Skin of body (tissue), 2 donors: ENCODE data around the gene PLCB1. TPM values are rescaled to one million over a fixed set of nuclear protein-coding genes. Genes with fewer than 3 reads are reported as not detected.

Experiments
- DNase-seq: peaks from one replicate; lab custom pipeline; 2025; lab: John Stamatoyannopoulos, UW
- total RNA-seq: library from RNA; depleted of rRNA; stranded (reverse); fragments of >200 nt; gene quantifications from one replicate; pipeline ENCODE4 v1.2.3, GENCODE V29; 2014

Gene PLCB1
- total RNA-seq, 1 donor from 2014 or later, result 23.8 TPM

DNA sequence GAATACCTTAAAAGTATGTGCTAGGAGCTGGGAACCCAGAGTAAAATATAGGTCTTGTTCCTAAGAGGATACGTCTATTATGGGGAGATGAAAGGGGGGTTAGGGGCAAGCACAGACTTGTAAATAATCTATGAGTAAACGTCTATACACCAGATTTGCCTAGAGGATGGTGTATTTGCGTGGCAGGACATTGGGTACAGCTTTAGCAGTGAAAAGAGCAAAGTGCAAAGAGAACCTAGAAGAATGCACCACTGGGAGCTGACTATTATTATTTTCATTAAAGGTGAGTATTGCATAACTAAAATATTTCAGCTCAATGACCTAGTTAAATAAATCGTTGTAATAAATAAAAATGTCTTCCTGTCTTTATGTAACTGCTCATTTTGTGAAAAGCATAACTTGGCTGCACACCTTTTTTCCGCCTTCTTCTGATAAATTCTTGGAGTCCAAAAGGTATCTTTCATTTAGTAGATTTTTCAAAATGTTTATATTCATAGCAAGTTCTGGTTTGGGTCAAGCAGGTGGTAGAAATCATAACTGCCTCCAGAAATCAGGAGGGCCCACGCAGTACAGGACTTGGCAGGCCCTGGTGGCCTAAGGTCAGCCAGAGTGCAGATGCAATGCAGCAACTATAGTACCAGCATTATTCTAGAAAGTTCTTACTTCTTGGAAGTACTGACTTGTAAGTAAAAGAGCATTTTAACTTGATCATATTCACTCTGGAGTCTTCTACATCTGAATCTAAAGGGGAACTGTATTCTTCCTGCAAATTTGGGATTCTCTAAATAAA lies 357.2 kb downstream of the PLCB1 start:
- DNase-seq, result no peak

DNA sequence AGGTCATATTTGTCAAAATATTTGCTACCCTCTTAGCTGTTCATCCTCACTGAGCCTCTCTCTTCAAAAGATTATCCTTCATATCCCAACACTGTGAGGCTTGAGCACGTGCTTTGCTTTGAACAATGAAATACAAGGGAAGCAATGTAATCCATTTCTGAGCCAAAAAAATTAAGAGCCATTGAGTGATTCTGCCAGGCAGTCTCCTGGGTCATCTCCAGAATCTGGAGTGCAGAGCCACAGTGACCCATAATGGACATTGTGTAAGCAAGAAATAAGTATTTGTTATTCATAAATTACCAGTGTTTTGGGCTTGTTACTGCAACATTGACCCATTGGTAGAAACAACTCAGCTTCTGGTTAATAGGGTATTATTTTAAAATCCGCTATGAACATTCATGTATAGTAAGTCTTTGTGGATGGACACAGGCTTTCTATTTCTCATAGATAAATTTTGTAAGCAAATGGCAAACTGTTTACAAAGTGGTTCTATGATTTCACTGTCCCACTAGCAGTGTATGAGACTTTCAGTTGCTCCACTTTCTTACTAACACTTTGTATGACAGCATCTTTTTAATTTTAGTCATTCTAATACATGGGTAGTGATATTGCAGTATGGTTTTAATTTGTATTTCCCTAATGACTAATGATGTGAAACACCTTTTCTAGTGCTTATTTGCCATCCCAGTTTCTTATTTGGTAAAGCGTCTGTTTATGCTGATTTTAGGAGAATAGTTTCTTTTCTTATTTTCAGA lies 358.2 kb downstream of the PLCB1 start:
- DNase-seq, result no peak

DNA sequence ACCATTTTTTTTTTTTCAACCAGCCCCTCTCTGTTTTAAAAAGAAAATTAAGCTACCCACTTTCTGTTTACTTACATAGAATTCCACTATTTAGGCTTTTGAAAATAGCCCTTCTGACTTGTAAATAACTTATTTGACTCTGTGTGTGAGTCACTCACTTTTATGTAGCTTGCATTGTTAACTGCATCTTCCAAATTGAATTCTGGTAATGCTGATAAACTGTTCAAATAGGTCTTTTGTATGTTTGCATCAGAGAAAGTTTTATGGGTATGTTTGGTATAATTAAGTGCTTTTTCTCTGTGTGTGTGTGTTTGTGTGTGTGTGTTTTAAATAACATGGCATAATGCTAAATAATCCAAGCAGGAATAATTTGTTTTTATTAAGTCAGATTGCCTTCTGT lies 360.1 kb downstream of the PLCB1 start:
- no peak for DNase-seq

DNA sequence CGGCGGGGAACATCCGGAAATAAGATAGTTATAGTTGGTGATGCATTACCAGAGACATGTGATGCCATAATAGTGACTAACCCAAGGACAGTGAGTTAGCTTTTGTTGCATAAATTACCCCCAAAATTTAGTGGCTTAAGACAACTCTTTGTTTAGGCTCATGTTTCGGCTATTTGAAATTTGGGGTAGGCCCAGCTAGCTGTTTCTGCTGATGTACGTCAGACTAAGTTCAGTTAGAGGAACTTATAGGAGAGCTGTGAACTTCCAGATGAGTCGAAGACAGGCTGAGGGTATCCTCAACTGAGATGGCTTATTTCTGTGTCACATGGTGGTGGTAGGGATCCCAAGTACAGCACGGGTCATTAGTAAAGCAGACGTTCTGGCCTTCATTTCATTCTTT lies 366.5 kb downstream of the PLCB1 start:
- DNase-seq, result no peak

DNA sequence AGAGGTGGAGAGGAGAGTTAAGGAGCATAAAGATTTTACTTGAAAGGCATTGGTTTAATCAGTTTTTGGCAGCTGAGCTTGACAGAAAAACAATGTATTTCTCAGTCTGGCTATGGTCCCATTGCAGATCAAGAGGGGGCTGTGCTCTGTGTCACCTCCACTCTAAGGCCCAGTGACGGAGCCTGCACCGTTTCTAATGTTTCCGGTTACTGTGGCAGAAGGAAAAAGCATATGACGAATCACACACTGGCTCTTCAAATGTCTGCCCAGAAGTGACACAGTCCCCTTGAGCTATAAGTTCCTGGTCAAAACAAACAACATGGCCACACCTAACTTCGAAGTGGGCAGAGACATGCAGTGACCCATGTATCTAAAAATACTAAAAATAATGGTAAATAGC lies 372.0 kb downstream of the PLCB1 start:
- no peak for DNase-seq

DNA sequence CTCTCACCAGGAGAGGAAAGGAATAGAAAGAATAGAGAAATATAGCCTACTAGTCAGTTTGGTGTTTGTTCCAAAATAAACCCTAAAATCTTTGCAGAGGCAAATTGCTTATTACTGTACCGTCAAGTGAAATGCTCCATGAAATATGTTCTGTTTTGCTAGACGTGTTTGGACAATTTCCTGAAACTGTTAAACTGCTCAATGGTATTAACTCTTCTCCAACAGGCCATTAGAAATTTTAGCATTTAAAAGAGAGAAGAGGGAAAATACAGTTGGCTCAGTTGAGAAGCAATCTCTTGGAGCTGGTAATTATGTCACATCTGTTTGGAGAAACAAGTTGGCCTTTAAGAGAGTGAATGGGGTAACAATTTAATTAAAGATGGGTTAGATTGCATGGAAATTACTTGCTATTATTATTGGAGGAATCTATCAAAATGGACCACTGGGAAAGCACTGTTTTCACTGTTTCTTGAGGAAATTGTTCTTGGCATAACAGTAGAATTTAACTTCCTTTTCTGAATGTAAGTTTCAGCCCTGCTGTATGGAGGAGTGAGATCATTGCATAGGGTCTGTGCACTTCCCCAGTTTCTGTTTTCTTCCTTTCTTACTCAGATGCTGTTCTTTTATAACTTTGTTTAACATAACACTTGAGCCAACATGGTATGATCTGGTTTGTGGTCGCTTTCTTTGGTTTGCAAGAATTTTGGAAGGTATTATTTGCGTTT lies 373.6 kb downstream of the PLCB1 start:
- DNase-seq, result no peak

DNA sequence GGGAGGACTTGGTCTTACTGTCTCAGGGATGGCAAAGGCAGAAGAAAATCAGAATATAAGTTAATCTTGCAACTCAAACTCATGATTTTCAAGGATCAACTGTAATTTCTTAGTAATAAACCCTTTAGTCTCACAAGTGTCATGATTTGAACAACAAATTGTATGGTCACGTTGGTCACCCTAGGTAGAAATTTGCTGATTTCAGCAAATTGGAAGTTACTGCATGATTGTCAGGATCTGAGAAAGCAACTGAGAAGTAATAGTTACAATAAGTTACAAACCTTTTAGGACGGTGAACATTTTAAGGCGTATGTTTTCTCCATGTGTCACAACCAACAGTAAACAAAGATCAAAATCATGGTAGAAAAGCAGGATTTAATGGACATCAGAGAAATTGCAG lies 375.2 kb downstream of the PLCB1 start:
- DNase-seq, result no peak

DNA sequence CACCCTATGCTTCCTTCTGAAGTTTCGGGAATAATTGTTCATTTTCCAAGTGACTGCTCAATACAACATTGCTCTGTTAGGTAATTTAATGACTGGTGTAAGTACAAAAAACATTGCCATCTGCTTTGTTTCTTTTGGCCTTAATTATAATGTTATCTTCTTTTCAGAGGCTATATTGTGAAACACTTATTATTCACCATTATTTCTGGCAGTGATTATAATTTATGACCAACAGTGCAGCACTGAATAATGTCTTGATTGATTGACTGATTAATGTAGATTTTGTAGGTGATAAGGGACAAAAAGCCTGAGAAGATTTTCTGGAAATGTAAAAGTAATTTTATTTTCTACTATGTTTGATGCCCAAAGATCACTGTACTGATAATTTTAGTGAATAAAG lies 377.7 kb downstream of the PLCB1 start:
- no peak for DNase-seq

DNA sequence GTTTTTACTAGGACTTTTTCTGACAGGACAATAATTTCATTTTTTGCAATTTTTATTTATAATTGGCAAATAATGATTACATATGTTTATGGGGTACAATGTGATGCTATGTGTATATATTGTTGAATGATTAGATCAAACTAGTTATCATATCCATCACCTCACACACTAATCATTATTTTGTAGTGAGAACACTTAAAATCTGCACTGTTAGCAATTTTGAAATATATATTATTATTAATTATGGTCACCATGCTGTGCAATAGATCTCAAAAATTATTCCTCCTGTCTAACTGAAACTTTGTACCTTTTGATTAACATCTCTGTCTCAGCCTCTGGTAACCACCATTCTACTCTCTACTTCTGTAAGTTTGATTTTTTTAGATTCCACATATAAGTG lies 378.7 kb downstream of the PLCB1 start:
- no peak for DNase-seq

DNA sequence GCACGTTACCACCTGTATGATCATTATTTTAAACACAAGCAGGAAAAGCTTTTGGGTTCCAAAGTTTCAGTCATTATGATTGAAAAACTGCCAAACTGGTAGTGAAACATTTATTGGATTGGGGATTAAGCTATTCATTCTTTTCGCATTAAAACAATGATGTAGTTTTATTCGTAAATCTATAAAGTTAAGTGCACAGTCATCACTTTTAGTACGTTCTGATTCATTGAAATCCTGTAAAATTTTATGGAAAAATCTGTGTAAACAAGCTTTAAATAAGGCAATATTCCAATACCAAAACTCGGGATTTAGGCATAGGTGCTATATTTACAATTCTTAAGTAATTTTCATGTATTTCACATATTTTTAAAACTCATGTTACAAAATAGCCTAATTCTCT lies 379.9 kb downstream of the PLCB1 start:
- no peak for DNase-seq

DNA sequence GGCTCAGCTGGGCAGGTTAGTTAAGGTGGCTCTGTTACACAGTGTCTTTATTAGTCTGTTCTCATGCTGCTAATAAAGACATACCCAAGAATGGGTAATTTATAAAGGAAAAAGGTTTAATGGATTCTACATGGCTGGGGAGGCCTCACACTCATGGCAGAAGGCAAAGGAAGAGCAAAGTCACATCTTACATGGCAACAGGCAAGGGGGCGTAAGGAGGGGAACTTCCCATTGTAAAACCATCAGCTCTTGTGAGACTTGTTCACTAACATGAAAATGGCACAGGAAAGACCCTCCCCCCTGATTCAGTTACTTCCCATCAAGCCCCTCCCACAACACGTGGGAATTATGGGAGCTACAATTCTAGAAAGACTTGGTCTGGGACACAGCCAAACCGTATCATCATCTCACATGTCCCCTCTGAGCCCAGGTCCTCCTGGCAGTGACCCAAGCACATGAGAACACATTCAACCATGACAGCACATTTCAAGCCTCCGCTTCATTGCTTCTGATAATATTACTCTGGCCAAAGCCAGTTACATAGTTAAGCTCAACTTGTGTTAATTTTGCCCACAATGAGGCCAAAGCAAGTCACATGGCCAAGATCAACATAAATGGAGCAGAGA lies 383.9 kb downstream of the PLCB1 start:
- DNase-seq, result no peak

DNA sequence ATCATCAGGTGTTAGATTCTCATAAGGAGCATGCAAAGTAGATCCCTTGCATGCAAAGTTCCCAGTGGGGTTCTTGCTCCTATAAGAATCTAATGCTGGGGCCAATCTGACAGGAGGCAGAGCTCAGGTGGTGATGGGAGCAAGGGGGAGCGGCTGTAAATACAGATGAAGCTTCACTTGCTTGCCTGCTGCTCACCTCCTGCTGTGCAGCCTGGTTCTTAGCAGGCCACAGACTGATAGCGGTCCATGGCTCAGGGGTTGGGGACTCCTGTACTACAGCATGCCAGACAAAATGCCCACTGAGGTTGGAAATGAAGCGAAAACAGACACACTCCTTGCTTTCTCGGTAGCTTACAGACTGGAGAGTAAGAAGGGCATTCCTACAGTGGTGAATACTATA lies 386.8 kb downstream of the PLCB1 start:
- DNase-seq, result no peak

DNA sequence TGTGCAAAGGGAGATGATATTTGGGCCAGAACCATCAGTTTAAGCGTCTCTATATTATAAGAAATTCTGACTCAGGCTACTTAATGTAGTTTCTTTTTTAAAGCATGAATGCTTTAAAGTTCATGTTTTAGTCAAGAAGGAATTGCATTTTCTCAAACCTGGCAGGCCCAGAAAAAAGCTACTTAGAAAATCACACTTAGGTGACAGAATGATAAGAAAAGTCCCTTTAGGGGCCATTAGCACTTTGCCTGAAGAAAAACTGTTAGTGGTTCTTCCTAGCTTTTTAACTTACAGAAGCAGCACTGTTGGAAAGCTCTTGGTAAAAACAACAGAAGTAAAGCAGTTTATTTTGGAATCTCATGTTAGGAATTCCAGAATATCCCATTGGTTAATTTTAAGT lies 387.8 kb downstream of the PLCB1 start:
- no peak for DNase-seq

DNA sequence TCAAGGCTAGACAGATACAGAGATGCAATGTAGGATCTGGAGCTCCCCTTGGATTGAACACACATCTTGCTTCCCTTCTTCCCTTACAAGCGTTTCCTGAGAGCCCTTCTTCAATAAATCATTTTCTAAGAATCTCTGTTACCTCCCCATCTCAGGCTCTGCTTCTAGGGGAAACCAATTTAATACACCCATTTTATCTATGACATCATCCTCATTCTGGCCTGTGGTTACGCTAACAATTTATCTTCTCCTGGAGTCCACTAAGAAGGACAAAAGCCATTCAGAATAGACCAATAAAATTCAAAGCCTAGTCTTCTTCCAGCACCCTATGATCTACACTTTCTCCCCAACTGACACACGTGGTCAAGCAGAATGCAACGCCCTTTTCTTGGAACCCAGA lies 390.1 kb downstream of the PLCB1 start:
- no peak for DNase-seq

DNA sequence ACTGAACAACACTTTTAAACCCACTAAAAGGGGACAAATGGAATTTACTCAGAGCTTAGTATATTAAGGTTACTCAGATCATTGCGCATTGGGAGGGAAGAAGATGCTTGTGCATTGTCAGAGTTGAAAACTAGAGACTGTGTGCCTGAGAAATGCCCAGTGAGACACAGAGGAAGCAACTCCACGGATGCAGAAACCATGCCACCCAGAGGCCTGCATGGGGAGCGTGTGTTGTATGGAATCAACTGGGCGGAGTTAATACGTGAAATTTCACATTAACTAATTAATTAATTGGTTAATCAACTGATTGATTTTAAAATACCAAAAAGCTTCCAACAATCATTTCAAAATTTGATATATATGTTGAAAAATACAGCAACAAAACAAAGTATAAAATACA lies 391.6 kb downstream of the PLCB1 start:
- no peak for DNase-seq

DNA sequence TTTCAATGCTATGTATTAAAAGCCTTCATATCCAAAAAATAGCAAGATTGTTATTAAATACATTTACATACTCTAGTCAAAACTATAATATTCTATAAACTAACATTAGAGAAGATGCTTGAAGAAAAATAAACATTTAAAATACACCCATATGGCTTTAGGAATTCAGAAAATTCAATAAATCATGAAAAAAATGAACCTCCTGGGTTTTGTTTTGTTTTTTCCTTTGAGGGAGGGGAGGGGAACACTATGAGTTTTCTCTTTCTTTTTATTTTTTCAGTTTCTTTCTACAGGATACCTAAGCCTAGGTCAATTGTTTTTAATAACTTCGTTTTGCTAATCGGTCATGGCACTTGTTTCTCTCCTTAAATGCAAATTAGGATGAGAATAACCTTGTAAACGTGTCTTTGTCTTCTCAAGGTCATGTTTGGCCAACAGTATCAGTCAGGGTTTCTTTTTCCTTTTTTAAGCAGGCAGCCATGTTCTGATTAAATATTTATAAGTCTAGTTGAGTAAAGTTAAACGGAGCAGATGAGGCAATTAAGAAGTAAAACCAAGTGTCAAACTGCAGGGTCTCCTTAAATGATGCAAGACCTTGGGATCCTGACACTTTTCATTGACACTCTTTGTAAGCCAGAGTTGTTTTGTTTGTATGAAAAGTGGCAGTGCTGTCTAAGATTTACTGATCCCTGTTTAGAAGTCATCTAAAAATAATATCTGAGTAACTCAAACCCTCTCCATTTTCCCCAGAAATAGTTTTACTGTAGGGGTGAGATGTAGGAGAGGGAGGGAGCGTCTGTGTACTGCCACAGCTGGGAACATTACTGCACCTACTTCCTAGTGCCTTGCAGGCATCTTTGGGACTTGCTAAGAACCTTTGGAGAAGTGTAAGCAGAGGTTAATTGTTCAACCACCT lies 392.3 kb downstream of the PLCB1 start:
- no peak for DNase-seq

DNA sequence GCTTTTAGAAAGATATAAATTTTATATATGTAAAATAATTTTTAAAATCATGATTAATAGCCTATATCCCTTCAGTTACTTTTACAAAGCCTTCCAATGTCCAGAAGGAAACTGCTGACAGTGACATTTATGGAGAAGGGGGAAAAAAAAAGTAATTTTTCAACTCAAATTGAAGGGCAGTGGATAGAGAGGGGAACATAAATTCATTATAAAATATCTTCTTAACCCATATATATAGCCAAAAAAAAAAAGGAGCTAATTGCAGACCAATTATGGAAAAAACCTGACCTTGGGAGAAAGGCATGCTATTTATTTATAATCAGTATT lies 392.9 kb downstream of the PLCB1 start:
- no peak for DNase-seq

DNA sequence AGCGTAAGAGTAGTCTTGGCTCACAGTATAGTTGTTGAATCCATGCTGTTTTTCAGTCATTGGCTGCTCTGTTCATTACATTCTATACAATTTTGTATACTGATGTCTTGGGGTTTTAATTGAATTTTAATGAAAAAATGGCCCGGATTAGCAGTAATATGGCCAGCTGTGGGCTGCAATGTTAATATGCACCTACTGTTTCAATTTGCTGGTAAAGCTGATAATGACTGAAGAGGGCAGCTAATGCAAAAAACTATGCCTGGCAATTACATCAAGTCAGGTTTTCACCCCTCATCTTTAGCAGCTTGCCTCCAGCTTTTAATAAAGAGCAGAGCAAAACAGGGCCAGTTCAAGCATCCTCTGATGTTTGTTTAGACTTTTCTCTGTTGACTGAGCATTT lies 394.5 kb downstream of the PLCB1 start:
- no peak for DNase-seq

DNA sequence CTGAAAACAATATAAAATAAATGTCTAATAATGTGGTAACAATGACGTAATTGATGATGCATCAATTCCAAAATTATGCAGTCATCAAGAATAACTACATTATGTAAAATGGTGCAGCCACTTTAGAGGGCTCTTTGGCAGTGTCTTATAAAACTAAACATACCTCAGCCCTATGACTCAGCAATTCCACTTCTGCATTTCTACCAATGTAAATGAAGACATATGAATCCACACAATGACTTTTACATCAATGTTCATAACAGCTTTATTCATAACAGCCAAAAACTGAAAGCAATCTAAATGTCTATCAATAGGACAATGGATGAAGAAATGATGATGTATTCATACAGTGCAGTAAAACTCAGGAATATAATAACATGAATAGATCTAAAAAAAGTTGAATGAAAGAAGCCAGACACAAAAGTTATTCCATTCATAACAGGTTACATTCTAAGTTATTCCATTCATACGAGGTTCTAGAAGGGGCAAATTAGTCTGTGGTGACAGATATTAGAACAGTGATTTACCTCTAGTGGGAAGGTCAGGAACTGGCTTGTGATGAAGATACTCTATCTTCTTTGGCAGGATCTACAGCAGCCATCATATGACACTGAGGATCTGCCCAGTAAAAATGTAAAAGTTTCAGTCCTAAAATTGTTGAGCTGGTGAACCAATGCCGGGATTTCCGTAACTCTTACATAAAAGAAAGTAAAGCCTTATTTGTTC lies 396.1 kb downstream of the PLCB1 start:
- no peak for DNase-seq

DNA sequence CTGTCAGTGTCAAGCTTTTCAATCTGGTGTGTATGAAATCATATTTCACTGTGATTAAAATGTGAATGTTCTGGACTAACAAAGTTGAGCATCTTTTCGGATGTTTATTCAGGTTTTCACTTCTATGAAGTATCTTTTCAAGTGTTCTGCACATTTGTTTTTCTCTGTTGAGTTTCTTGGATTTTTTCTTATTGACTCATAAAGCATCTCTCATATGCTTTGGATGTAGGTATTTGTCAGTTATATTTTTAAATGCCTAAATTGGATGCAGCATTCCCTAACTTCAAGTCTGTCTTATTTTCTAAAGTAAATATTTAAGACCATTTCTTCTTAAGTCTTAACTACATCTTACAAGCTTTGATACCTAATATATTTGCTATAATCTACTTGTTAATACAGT lies 398.0 kb downstream of the PLCB1 start:
- no peak for DNase-seq
